ENCODE measurements around the gene LRRC23.

DNA sequence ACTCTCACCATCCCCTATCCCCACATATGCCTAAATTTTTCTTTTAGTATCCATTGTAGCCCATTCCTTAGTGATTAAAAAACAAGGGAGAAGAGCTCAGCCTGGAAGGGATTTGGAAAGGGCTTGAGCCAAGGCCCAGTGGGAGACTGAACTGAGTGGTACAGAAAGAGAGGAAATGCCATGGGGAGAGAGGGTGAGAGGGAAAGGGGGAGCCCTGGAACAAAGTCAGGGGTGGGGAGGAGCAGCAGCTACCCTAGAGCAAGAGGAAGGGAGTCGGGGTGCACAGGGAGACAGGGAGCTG, 20.6 kb downstream of the LRRC23 start:
- TF ChIP-seq, protein P1, sequence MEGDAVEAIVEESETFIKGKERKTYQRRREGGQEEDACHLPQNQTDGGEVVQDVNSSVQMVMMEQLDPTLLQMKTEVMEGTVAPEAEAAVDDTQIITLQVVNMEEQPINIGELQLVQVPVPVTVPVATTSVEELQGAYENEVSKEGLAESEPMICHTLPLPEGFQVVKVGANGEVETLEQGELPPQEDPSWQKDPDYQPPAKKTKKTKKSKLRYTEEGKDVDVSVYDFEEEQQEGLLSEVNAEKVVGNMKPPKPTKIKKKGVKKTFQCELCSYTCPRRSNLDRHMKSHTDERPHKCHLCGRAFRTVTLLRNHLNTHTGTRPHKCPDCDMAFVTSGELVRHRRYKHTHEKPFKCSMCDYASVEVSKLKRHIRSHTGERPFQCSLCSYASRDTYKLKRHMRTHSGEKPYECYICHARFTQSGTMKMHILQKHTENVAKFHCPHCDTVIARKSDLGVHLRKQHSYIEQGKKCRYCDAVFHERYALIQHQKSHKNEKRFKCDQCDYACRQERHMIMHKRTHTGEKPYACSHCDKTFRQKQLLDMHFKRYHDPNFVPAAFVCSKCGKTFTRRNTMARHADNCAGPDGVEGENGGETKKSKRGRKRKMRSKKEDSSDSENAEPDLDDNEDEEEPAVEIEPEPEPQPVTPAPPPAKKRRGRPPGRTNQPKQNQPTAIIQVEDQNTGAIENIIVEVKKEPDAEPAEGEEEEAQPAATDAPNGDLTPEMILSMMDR (IDR thresholded peaks at IDR 0.05): no peak
- no peak for TF ChIP-seq POLR2AphosphoS5 (IDR thresholded peaks at IDR 0.05)
